ENCODE measurements around the gene IPO5. TPM values are rescaled to one million over a fixed set of nuclear protein-coding genes. Genes with fewer than 3 reads are reported as not detected.
"Not testable (repeated sequence)": the region's sequence is repeated elsewhere in the genome, so short reads cannot be mapped to it uniquely, and the experiment has no call there.

The IPO5 gene
- total RNA-seq, 1 donor from 2014 or later = 154 TPM

GRCh38 chr13:98044301-98044700 is 90.8 kb downstream of the IPO5 start:
- Histone ChIP-seq H3K9ac (ENCODE audit: low read length) (no peak overlapping the region), H3K4me1 (ENCODE audit: insufficient read depth, low read length) (no peaks in the 10 kb centered on the region), H3K4me3 (ENCODE audit: insufficient read depth, low read depth, low read length) (no peak overlapping the region), H2AFZ (ENCODE audit: low read depth, low read length) (no peak overlapping the region), H3K9me3 (ENCODE audit: insufficient read depth, low read depth, low read length) (no peaks in the 10 kb centered on the region), H3K4me2 (ENCODE audit: low read length) (no peak overlapping the region), H4K20me1 (ENCODE audit: insufficient read depth, low read length) (no peaks in the 10 kb centered on the region), H3K36me3 (ENCODE audit: insufficient read depth, low read length) (no peaks in the 10 kb centered on the region), H3K27me3 (ENCODE audit: insufficient read depth, low read length) (no peaks in the 10 kb centered on the region), H3K79me2 (ENCODE audit: insufficient read depth, low read length) (no peaks in the 10 kb centered on the region), H3K27ac (ENCODE audit: low read depth, low read length) (no peak overlapping the region)
- no peak overlapping the region for H3K27ac Mint-ChIP-seq (ENCODE audit: unreplicated experiment)
- no peak overlapping the region for H3K4me3 Mint-ChIP-seq (ENCODE audit: unreplicated experiment)
- H3K27me3 Mint-ChIP-seq (ENCODE audit: low read depth, unreplicated experiment) = no peaks in the 10 kb centered on the region
- no peak for DNase-seq (ENCODE audit: low read depth)
- no peaks in the 10 kb centered on the region for H3K36me3 Mint-ChIP-seq (ENCODE audit: low read depth, unreplicated experiment)
- TF ChIP-seq CTCF (IDR thresholded peaks at IDR 0.05; ENCODE audit: insufficient read depth, low read depth, low read length) (no peak), EZH2 (IDR thresholded peaks at IDR 0.05; ENCODE audit: insufficient read depth, low read length) (no peak)
- H3K4me1 Mint-ChIP-seq (ENCODE audit: low read depth, unreplicated experiment) = peaks cover 7% of the 10 kb centered on the region
- H3K9me3 Mint-ChIP-seq (ENCODE audit: unreplicated experiment) = no peaks in the 10 kb centered on the region
- FAIRE-seq = no peak

GRCh38 chr13:98047785-98048184 is 94.3 kb downstream of the IPO5 start:
- H3K4me1 ChIP-seq (ENCODE audit: insufficient read depth, low read length); H3K4me3 Mint-ChIP-seq (ENCODE audit: unreplicated experiment); H3K9ac ChIP-seq (ENCODE audit: low read length); H3K9me3 Mint-ChIP-seq (ENCODE audit: unreplicated experiment); H3K36me3 Mint-ChIP-seq (ENCODE audit: low read depth, unreplicated experiment); H2AFZ ChIP-seq (ENCODE audit: low read depth, low read length); FAIRE-seq; H3K27ac ChIP-seq (ENCODE audit: low read depth, low read length); H4K20me1 ChIP-seq (ENCODE audit: insufficient read depth, low read length); H3K4me1 Mint-ChIP-seq (ENCODE audit: low read depth, unreplicated experiment); H3K4me2 ChIP-seq (ENCODE audit: low read length); H3K27ac Mint-ChIP-seq (ENCODE audit: unreplicated experiment); DNase-seq (ENCODE audit: low read depth); H3K36me3 ChIP-seq (ENCODE audit: insufficient read depth, low read length); H3K79me2 ChIP-seq (ENCODE audit: insufficient read depth, low read length); H3K27me3 ChIP-seq (ENCODE audit: insufficient read depth, low read length); H3K9me3 ChIP-seq (ENCODE audit: insufficient read depth, low read depth, low read length); H3K27me3 Mint-ChIP-seq (ENCODE audit: low read depth, unreplicated experiment); H3K4me3 ChIP-seq (ENCODE audit: insufficient read depth, low read depth, low read length): not testable (repeated sequence)

GRCh38 chr13:98048265-98048664 is 94.8 kb downstream of the IPO5 start:
- Histone ChIP-seq H3K27me3 (ENCODE audit: insufficient read depth, low read length) (no peaks in the 10 kb centered on the region), H3K9me3 (ENCODE audit: insufficient read depth, low read depth, low read length) (no peaks in the 10 kb centered on the region), H3K79me2 (ENCODE audit: insufficient read depth, low read length) (no peaks in the 10 kb centered on the region), H4K20me1 (ENCODE audit: insufficient read depth, low read length) (no peaks in the 10 kb centered on the region), H3K9ac (ENCODE audit: low read length) (no peak overlapping the region), H3K4me2 (ENCODE audit: low read length) (no peak overlapping the region), H3K4me3 (ENCODE audit: insufficient read depth, low read depth, low read length) (no peak overlapping the region), H3K36me3 (ENCODE audit: insufficient read depth, low read length) (no peaks in the 10 kb centered on the region), H3K27ac (ENCODE audit: low read depth, low read length) (no peak overlapping the region), H2AFZ (ENCODE audit: low read depth, low read length) (peak overlapping the region; percentile 2), H3K4me1 (ENCODE audit: insufficient read depth, low read length) (no peaks in the 10 kb centered on the region)
- no peaks in the 10 kb centered on the region for H3K36me3 Mint-ChIP-seq (ENCODE audit: low read depth, unreplicated experiment)
- no peaks in the 10 kb centered on the region for H3K9me3 Mint-ChIP-seq (ENCODE audit: unreplicated experiment)
- H3K27ac Mint-ChIP-seq (ENCODE audit: unreplicated experiment) = no peak overlapping the region
- TF ChIP-seq CTCF (IDR thresholded peaks at IDR 0.05; ENCODE audit: insufficient read depth, low read depth, low read length) (no peak), EZH2 (IDR thresholded peaks at IDR 0.05; ENCODE audit: insufficient read depth, low read length) (no peak)
- no peak overlapping the region for H3K4me3 Mint-ChIP-seq (ENCODE audit: unreplicated experiment)
- no peak for FAIRE-seq
- H3K4me1 Mint-ChIP-seq (ENCODE audit: low read depth, unreplicated experiment) = peaks cover 7% of the 10 kb centered on the region
- DNase-seq (ENCODE audit: low read depth) = no peak
- H3K27me3 Mint-ChIP-seq (ENCODE audit: low read depth, unreplicated experiment) = no peaks in the 10 kb centered on the region

Measured in astrocyte (in vitro differentiated cells and primary cell).